Muscle of leg (tissue), 11 donors: Measurements from ENCODE around the gene ECSIT. TPM values are rescaled to one million over a fixed set of nuclear protein-coding genes. Genes with fewer than 3 reads are reported as not detected.
"Not testable (repeated sequence)": the region's sequence is repeated elsewhere in the genome, so short reads cannot be mapped to it uniquely, and the experiment has no call there.

Experiments used
- DNase-seq: peaks from one replicate; pipeline ENCODE4 v3.0.0; 2013
- H3K27ac ChIP-seq: one replicate; pipeline ENCODE4 v1.5.1; 2013; ENCODE audit warnings: mild to moderate bottlenecking, low read length, control low read depth
- H3K27me3 ChIP-seq: one replicate; pipeline ENCODE4 v1.6.1; 2013; ENCODE audit warnings: low read length; ENCODE audit not compliant: control insufficient read depth, insufficient read depth
- H3K36me3 ChIP-seq: one replicate; pipeline ENCODE4 v1.6.1; 2013; ENCODE audit warnings: low read length; ENCODE audit not compliant: control insufficient read depth, insufficient read depth
- H3K4me1 ChIP-seq: one replicate; pipeline ENCODE4 v1.6.1; 2013; ENCODE audit warnings: low read length; ENCODE audit not compliant: control insufficient read depth, insufficient read depth
- H3K4me3 ChIP-seq: one replicate; pipeline ENCODE4 v1.5.1; 2013; ENCODE audit warnings: low read length, control low read depth
- H3K9me3 ChIP-seq: replicated peaks from 2 replicates; pipeline ENCODE4 v1.6.1; 2013; ENCODE audit warnings: low read depth, low read length; ENCODE audit not compliant: control insufficient read depth
- WGBS: methylation state at CpG from one replicate; pipeline ENCODE4 v1.1.5; 2013; ENCODE audit warnings: missing lambda C conversion rate; ENCODE audit not compliant: insufficient coverage; 5-methylcytosine and 5-hydroxymethylcytosine counted together
- polyA plus RNA-seq, 8 donors: library from polyadenylated mRNA; unstranded; fragments of 120-200 nt; gene quantifications; one replicate each; pipeline versions ENCODE4 v1.2.1 to v1.2.3, GENCODE V29; 2013; ENCODE audit warnings: inconsistent platforms in 1 of 8, low replicate concordance in 1 of 8; ENCODE audit not compliant: insufficient read length in 8 of 8, insufficient read depth in 1 of 8
- total RNA-seq: library from RNA; stranded (reverse); fragments of 120-200 nt; gene quantifications from one replicate; pipeline ENCODE4 v1.2.4, GENCODE V29; 2013

Gene ECSIT
- total and polyA plus RNA-seq, 9 donors = 39.6 to 51.4 (median 44.3) TPM

DNA sequence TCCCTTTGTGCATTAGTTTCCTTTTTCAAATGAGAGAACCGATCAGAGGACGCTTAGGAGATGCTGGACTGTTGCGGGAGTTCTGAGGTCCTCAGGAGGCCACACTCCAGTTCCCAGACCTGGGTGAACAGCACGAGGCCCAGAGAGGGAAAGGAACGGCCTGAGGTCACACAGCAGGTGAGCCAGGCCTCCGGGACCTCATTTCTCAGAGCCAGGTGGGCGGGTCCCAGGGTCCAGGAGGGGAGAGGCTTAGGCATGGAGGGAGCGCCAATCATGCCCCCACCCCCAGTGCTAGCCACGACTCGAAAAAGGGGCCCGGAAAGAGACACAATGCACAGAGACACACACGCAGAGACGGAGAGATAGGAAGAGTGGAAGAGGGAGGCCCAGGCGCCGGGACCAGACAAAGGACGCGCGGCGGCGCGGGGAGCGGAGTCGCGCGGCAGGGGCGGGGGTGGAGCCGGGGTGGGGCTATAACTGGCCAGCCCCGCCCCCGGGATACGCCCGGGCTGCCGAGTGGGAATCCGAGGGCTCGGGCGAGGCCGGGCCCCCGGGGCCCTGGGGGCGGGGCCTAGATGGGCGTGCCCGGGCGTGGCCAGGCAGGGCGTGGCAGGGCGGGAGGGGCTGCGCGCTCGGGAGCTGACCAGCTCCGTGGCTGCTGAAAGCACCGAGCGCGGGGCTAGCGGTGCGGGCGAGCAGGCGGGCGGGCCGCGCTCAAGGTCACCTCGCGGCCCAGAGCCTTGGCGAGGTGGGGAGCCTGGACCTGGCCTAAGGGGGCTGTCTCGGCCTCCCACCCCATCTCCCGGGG, 49.6 kb downstream of the ECSIT start:
- WGBS = 9% methylated on average over 59 of the region's 62 CpGs
- H3K36me3 ChIP-seq = peaks cover 4% of the 10 kb centered on the region
- H3K27ac ChIP-seq = no peak overlapping the region
- H3K4me1 ChIP-seq = peaks cover 25% of the 10 kb centered on the region
- no peak for DNase-seq
- peaks cover 64% of the 10 kb centered on the region for H3K27me3 ChIP-seq
- H3K4me3 ChIP-seq = no peak overlapping the region
- H3K9me3 ChIP-seq = no peaks in the 10 kb centered on the region

DNA sequence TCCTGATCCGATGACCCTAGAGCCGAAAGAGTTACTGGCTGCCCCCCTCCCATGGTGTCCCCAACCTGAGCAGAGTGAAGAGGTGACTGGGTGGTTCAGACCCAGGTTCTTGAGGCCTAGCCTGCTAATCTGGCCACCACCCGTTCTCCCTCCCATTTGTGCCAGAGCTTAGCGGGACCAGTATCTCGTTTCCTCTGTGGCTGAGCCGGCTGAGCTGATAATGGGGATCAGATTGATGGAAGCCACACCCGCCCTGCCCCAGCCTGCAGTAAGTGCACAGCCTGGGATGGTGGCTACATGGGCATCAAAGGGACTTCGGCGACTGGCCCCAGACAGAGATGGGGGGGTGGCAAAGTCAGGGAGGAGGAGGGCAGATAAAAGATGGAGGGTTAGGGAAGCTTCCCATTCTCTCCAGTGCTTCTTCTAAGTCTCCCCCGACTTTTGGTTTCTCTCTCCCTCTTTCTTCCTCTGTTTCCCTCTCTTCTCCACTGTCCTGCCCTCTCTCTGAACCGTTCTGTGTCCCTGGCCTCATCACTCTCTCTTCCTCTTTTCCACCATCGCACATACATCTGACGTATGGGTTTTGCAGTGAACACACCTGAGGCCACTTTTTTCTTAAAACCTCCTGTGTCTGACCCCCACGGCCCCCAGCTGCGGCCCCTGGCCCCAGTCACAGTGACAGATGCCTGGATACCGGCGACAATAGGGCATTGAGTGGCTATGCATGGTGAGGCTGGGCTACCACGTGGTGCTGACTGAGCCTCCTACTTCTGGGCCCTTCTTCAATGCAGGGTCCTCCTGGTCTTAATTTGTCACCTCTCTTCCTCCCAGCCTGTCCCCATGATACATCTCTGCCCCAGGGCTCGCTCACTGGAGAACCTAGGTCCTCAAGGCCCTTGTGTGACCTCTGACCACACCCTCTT, 50.5 kb downstream of the ECSIT start:
- peaks cover 25% of the 10 kb centered on the region for H3K4me1 ChIP-seq
- no peaks in the 10 kb centered on the region for H3K9me3 ChIP-seq
- no peak for DNase-seq
- 57% methylated on average over 8 of the region's 19 CpGs for WGBS
- H3K4me3 ChIP-seq = no peak overlapping the region
- peaks cover 64% of the 10 kb centered on the region for H3K27me3 ChIP-seq
- no peaks in the 10 kb centered on the region for H3K36me3 ChIP-seq
- H3K27ac ChIP-seq = no peak overlapping the region

DNA sequence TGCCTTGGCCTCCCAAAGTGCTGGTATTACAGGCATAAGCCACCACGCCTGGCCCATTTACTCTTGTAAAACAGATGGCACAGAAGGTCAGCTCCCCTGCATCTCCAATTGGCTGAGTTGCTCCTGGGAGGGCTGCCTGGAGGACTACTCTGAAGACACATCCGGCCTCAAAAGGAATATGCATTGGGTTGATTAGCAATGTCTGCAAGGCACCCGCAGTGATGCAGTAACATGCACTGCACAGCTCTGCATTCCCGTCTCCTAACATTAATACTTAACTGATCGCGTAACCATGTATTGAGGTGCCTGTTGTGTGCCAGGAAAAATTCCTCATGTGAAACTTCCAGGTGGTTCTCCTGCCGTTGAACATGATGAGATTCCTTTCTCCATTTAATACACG, 53.1 kb downstream of the ECSIT start:
- Histone ChIP-seq H3K27me3 (peaks cover 40% of the 10 kb centered on the region), H3K4me3 (no peak overlapping the region), H3K36me3 (no peaks in the 10 kb centered on the region), H3K27ac (no peak overlapping the region), H3K9me3 (no peaks in the 10 kb centered on the region), H3K4me1 (peaks cover 9% of the 10 kb centered on the region)
- DNase-seq = no peak
- WGBS = 46% methylated on average over 2 of the region's 8 CpGs

DNA sequence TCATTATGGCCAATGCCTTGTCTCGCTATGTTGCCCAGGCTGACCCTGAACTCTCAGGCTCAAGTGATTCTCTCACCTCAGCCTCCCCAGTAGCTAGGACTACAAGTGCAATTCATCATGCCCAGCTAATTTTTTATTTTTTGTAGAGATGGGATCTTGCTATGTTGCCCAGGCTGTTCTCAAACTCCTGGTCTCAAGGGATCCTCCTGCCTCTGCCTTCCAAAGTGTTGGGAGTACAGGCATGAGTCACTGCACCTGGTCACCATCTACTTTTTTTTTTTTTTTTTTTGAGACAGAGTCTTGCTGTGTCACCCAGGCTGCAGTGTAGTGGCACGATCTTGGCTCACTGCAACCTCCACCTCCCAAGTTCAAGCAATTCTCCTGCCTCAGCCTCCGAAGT, 53.6 kb downstream of the ECSIT start:
- WGBS = 100% methylated on average over 1 of the region's 3 CpGs
- H3K36me3 ChIP-seq, H3K4me1 ChIP-seq, H3K27ac ChIP-seq, H3K4me3 ChIP-seq, DNase-seq, H3K9me3 ChIP-seq: not testable (repeated sequence)
- H3K27me3 ChIP-seq = peaks cover 35% of the 10 kb centered on the region

DNA sequence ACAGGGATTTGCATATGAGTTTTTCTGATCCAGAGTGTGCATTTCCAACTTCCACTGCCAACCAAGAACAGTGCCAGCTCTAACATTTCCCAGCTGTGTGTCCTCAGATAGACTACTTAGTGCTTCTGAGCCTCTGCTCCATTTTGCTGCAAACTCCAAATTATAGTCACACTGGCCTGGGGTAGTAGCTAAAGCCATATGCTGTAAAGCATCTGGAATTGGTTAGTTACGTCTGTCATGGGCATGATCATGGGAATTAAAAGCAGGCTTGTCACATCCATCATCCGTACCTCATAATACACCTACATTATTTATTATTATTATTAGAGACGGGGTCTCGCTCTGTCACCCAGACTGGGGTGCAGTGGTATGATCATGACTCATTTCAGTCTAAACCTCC, 55.2 kb downstream of the ECSIT start:
- no peak overlapping the region for H3K27ac ChIP-seq
- peaks cover 20% of the 10 kb centered on the region for H3K27me3 ChIP-seq
- DNase-seq = no peak
- no peak overlapping the region for H3K4me3 ChIP-seq
- WGBS = no CpG with 5 or more reads among the region's 4 CpGs
- H3K36me3 ChIP-seq = no peaks in the 10 kb centered on the region
- no peaks in the 10 kb centered on the region for H3K4me1 ChIP-seq
- H3K9me3 ChIP-seq = no peaks in the 10 kb centered on the region

DNA sequence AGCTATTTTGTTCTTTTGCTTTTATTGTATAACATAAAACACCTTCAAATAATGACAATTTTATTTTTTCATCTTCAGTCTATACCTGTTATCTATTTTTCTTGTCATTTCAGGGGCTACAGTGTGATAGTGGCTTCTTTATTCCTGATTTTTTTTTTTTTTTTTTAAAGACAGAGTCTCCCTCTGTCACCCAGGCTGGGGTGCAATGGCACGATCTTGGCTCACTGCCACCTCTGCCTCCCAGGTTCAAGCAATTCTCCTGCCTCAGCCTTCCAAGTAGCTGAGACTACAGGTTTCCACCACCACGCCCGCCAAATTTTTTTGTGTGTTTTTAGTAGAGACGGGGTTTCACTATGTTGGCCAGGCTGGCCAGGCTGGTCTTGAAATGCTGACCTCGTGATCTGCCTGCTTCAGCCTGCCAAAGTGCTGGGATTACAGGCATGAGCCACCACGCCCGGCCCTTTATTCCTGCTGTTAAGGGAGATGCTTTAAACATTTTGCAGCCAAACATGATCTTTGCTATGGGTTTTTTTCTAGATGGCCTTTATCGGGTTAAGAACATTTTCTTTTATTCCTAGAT, 60.6 kb downstream of the ECSIT start:
- not testable (repeated sequence) for H3K4me3 ChIP-seq, H3K27ac ChIP-seq, H3K27me3 ChIP-seq, DNase-seq, H3K9me3 ChIP-seq, H3K36me3 ChIP-seq, H3K4me1 ChIP-seq
- WGBS = 30% methylated on average over 2 of the region's 8 CpGs

DNA sequence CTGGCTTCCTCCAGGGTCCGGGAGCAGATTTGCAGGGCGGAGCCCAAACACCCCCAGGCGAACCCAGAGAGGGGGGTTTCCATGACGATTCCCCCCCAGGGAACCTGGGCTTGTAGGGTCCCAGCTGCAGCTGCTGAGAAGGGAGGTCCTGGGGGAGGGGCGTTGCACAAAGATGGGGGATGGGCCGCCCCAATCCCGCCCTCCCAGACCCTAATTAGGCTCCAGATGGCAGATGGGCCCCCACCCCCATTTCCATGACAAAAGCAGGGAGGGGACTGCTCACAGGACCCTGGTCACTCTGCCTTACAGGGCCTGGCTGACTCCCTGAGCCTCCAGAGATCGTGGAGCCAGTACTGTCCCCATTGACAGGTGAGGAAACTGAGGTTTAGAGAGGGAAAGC, 63.3 kb downstream of the ECSIT start:
- no peaks in the 10 kb centered on the region for H3K27me3 ChIP-seq
- DNase-seq = no peak
- 13% methylated on average over 4 of the region's 8 CpGs for WGBS
- H3K36me3 ChIP-seq = no peaks in the 10 kb centered on the region
- no peak overlapping the region for H3K27ac ChIP-seq
- no peaks in the 10 kb centered on the region for H3K4me1 ChIP-seq
- no peak overlapping the region for H3K4me3 ChIP-seq
- no peaks in the 10 kb centered on the region for H3K9me3 ChIP-seq

DNA sequence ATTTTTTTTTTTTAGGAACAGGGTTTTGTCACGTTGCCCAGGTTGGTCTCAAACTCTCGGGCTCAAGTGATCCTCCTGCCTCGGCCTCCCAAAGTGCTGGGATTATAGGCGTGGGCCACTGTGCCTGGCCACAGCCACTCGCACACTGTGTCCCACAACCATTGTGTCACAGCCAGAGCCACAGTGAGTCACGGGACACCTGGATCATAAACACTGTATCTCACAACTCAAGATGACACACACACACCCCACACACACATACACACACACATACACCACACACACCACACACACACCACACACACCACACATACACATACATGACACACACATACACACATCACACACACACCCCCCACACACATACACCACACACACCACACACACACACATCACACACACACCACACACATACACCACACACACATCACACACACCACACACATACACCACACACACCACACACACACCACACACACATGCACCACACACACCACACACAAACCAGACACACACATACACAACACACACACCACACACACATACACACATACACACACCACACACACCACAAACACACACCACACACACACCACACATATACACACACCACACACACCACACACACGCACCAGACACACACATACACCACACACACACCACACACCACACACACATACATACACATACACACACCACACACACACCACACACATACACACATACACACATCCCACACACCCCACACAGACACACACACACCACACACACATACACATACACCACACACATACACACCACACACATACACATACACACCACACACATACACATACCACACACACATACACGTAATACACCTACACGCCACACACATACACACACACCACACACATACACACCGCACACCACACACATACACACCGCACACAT, 64.3 kb downstream of the ECSIT start:
- DNase-seq = no peak
- Histone ChIP-seq H3K9me3 (no peaks in the 10 kb centered on the region), H3K4me1 (no peaks in the 10 kb centered on the region), H3K27ac (no peak overlapping the region), H3K4me3 (no peak overlapping the region), H3K27me3 (no peaks in the 10 kb centered on the region), H3K36me3 (no peaks in the 10 kb centered on the region)
- 81% methylated on average over 10 of the region's 11 CpGs for WGBS

DNA sequence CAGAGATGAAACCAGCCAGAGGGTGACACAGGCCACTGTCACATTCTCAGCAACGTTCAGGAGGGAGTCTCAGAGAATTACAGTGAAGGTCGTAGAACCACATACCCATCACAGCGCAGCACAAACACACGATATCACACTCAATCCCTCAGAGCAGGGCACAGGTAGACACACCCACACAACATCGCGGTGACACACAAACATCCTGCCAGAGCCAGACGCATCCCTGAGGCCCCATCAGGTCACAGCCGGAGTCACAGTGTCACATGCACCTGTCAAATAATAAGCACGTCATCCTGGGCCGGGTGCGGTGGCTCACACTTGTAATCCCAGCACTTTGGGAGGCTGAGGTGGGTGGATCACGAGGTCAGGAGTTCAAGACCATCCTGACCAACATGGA, 65.5 kb downstream of the ECSIT start:
- no peak for DNase-seq
- WGBS = 60% methylated on average over 8 of the region's 12 CpGs

More for the DNA sequence above, 65.5 kb downstream of the ECSIT start:
- Histone ChIP-seq H3K36me3 (no peaks in the 10 kb centered on the region), H3K27me3 (peaks cover 1% of the 10 kb centered on the region), H3K4me1 (no peaks in the 10 kb centered on the region), H3K4me3 (no peak overlapping the region), H3K9me3 (no peaks in the 10 kb centered on the region), H3K27ac (no peak overlapping the region)
